Nephron (organoid): ENCODE measurements around the gene ZNF778.
"Not testable (repeated sequence)": the region's sequence is repeated elsewhere in the genome, so short reads cannot be mapped to it uniquely, and the experiment has no call there.

Experiments used
- H3K27ac Mint-ChIP-seq, 3 experiments: 2 replicates each; pipeline ENCODE4 v1.8.0; 2020; ENCODE audit warnings: mixed read lengths in 3 of 3, mild to moderate bottlenecking in 2 of 3, moderate library complexity in 1 of 3
- H3K27me3 Mint-ChIP-seq: 2 replicates; pipeline ENCODE4 v1.8.0; 2021; ENCODE audit warnings: low read depth, mild to moderate bottlenecking, moderate library complexity, mixed read lengths
- H3K36me3 Mint-ChIP-seq: 2 replicates; pipeline ENCODE4 v1.8.0; 2020; ENCODE audit warnings: low read depth, mixed read lengths
- H3K4me1 Mint-ChIP-seq: 2 replicates; pipeline ENCODE4 v1.8.0; 2020; ENCODE audit warnings: mixed read lengths
- H3K4me3 Mint-ChIP-seq, 3 experiments: 2 replicates each; pipeline ENCODE4 v1.8.0; 2020; ENCODE audit warnings: mild to moderate bottlenecking in 3 of 3, mixed read lengths in 3 of 3, moderate library complexity in 2 of 3
- H3K9me3 Mint-ChIP-seq: 2 replicates; pipeline ENCODE4 v1.8.0; 2020; ENCODE audit warnings: mixed read lengths
- TF ChIP-seq, protein P1 (sequence below), 3 experiments: fragments of 200-600 bp; sonication (generic); IDR thresholded peaks; one replicate each; pipeline ENCODE4 v1.5.0; 2021; ENCODE audit warnings: antibody characterized with exemption in 3 of 3; ENCODE audit not compliant: unreplicated experiment in 3 of 3

ZNF778 gene

DNA sequence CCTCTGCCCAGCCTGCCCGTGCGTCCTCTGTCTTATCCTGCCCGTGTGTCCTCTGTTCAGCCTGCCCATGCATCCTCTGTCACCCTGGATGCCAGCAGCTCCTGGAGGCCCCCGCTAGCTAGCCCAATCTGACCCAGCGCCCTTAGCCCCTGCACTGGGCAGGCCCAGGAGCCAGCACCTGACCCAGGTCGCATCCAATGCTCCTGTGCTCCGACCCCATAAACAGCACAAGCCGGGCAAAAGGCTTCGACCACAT, 32.9 kb upstream of the ZNF778 start:
- Mint-ChIP-seq H3K9me3 (no peaks in the 10 kb centered on the region), H3K27ac (no peak overlapping the region), H3K4me3 (no peak overlapping the region), H3K4me1 (no peaks in the 10 kb centered on the region), H3K36me3 (peaks cover 8% of the 10 kb centered on the region), H3K27me3 (peaks cover 30% of the 10 kb centered on the region)
- TF ChIP-seq, protein P1, sequence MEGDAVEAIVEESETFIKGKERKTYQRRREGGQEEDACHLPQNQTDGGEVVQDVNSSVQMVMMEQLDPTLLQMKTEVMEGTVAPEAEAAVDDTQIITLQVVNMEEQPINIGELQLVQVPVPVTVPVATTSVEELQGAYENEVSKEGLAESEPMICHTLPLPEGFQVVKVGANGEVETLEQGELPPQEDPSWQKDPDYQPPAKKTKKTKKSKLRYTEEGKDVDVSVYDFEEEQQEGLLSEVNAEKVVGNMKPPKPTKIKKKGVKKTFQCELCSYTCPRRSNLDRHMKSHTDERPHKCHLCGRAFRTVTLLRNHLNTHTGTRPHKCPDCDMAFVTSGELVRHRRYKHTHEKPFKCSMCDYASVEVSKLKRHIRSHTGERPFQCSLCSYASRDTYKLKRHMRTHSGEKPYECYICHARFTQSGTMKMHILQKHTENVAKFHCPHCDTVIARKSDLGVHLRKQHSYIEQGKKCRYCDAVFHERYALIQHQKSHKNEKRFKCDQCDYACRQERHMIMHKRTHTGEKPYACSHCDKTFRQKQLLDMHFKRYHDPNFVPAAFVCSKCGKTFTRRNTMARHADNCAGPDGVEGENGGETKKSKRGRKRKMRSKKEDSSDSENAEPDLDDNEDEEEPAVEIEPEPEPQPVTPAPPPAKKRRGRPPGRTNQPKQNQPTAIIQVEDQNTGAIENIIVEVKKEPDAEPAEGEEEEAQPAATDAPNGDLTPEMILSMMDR (IDR thresholded peaks at IDR 0.05; ENCODE audit: unreplicated experiment in 3 of 3) = no peak

DNA sequence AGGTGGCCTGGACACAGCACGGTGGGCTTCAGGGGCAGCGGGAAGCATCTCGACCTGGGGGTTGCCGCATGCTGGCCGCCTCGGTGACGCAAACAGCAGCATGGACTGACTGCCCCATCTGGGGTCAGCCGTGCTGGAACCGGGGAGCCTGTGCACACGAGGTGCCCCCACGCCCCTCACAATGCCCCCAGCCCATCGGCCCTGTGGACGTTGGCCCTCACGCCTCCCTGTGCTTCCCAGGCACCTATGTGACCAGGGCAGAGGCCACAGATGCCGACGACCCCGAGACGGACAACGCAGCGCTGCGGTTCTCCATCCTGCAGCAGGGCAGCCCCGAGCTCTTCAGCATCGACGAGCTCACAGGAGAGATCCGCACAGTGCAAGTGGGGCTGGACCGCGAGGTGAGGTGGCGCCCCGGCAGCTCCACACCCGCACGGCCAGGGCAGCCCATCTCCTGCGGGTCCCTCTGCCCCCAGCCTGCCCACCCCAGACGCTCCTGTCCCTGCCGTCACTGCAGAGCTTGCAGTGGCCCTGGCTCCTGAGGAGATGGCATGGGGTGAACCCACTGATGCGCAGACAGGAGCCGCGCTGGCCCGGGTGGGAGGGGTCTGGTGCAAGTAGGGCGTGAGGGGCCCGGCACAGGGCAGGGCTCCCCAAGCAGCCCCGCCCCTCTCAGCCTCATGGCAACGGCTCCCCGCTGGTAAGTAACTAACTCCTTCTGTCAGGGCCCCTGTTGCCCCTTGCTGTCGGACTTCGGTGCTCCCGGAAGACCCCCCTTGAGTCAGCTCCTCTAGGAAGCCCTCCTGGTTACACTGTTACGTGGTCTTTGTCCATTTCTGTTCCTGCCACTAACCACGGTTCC, 32.3 kb upstream of the ZNF778 start:
- Mint-ChIP-seq H3K27ac (no peak overlapping the region), H3K4me3 (no peak overlapping the region), H3K4me1 (no peaks in the 10 kb centered on the region), H3K27me3 (peaks cover 35% of the 10 kb centered on the region), H3K9me3 (no peaks in the 10 kb centered on the region), H3K36me3 (peaks cover 8% of the 10 kb centered on the region)
- TF ChIP-seq, protein P1 (IDR thresholded peaks at IDR 0.05; ENCODE audit: unreplicated experiment in 3 of 3) = no peak

DNA sequence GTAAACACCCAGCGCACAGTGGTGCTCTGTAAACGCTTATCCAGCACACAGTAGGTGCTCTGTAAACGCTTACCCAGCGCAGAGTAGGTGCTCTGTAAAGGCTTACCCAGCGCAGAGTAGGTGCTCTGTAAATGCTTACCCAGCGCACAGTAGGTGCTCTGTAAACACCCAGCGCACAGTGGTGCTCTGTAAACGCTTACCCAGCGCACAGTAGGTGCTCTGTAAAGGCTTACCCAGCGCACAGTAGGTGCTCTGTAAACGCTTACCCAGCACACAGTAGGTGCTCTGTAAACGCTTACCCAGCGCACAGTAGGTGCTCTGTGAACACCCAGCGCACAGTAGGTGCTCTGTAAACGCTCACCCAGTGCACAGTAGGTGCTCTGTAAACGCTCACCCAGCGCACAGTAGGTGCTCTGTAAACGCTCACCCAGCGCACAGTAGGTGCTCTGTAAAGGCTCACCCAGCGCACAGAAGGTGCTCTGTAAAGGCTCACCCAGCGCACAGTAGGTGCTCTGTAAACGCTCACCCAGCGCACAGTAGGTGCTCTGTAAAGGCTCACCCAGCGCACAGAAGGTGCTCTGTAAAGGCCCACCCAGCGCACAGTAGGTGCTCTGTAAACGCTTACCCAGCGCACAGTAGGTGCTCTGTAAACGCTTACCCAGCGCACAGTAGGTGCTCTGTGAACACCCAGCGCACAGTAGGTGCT, 31.5 kb upstream of the ZNF778 start:
- H3K4me1 Mint-ChIP-seq, H3K36me3 Mint-ChIP-seq, H3K4me3 Mint-ChIP-seq, H3K9me3 Mint-ChIP-seq, H3K27ac Mint-ChIP-seq: not testable (repeated sequence)
- H3K27me3 Mint-ChIP-seq = peaks cover 33% of the 10 kb centered on the region

DNA sequence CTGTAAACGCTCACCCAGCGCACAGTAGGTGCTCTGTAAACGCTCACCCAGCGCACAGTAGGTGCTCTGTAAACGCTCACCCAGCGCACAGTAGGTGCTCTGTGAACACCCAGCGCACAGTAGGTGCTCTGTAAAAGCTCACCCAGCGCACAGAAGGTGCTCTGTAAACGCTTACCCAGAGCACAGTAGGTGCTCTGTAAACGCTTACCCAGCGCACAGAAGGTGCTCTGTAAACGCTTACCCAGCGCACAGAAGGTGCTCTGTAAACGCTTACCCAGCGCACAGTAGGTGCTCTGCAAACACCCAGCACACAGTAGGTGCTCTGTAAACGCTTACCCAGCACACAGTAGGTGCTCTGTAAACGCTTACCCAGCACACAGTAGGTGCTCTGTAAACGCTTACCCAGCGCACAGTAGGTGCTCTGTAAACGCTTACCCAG, 30.9 kb upstream of the ZNF778 start:
- peaks cover 36% of the 10 kb centered on the region for H3K27me3 Mint-ChIP-seq
- not testable (repeated sequence) for H3K4me3 Mint-ChIP-seq, H3K4me1 Mint-ChIP-seq, H3K27ac Mint-ChIP-seq, H3K9me3 Mint-ChIP-seq, H3K36me3 Mint-ChIP-seq

DNA sequence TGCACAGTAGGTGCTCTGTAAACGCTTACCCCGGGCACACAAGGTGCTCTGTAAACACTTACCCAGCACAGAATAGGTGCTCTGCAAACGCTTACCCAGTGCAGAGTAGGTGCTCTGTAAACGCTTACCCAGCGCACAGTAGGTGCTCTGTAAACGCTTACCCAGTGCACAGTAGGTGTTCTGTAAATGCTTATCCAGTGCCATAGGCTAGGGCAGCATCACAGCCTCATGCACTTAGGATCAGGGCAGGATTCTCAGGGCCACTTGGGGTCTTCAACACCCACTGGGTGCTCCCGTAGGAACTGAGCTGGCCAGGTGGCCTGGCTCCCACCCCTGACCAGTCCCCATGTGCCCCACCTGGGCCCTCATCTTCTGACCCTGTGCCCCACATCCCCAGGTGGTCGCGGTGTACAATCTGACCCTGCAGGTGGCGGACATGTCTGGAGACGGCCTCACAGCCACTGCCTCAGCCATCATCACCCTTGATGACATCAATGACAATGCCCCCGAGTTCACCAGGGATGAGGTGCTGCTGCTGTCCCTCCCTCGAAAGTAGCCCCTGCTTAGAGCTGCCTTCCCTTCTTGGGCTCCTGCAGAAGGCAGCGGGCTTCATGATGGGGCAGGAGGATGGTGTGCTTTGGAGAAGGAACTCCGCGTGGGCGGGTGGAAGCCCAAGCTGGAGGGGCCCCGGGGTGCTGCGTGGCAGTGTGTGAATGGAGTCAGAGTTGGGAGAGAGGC, 30.3 kb upstream of the ZNF778 start:
- Mint-ChIP-seq H3K36me3 (peaks cover 8% of the 10 kb centered on the region), H3K9me3 (no peaks in the 10 kb centered on the region), H3K4me1 (no peaks in the 10 kb centered on the region), H3K27ac (no peak overlapping the region), H3K27me3 (peaks cover 36% of the 10 kb centered on the region), H3K4me3 (no peak overlapping the region)
- TF ChIP-seq, protein P1 (IDR thresholded peaks at IDR 0.05; ENCODE audit: unreplicated experiment in 3 of 3) = no peak

DNA sequence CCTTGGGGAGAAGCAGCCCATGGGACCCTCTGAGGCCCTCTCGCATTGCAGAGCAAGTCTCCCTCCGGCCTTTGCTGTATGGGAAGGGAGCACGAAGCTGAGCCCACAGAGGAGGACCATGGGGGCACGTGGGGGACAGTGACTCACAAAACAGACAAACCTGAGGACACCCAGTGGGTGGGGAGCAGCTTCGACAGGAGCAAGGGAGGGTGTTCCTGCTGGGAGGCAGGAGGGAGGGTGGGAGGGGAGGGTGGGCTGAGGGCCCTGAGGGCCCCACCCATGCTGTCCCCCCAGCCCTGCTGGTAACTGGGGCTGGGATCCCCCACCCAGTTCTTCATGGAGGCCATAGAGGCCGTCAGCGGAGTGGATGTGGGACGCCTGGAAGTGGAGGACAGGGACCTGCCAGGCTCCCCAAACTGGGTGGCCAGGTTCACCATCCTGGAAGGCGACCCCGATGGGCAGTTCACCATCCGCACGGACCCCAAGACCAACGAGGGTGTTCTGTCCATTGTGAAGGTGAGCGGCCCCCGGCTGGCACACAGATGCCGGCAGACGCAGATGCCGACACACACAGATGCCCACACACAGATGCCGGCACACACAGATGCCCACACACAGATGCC, 29.6 kb upstream of the ZNF778 start:
- H3K27ac Mint-ChIP-seq = no peak overlapping the region
- peaks cover 8% of the 10 kb centered on the region for H3K36me3 Mint-ChIP-seq
- peaks cover 31% of the 10 kb centered on the region for H3K27me3 Mint-ChIP-seq
- TF ChIP-seq, protein P1 (IDR thresholded peaks at IDR 0.05; ENCODE audit: unreplicated experiment in 3 of 3) = no peak
- H3K4me3 Mint-ChIP-seq = no peak overlapping the region
- no peaks in the 10 kb centered on the region for H3K4me1 Mint-ChIP-seq
- H3K9me3 Mint-ChIP-seq = no peaks in the 10 kb centered on the region

DNA sequence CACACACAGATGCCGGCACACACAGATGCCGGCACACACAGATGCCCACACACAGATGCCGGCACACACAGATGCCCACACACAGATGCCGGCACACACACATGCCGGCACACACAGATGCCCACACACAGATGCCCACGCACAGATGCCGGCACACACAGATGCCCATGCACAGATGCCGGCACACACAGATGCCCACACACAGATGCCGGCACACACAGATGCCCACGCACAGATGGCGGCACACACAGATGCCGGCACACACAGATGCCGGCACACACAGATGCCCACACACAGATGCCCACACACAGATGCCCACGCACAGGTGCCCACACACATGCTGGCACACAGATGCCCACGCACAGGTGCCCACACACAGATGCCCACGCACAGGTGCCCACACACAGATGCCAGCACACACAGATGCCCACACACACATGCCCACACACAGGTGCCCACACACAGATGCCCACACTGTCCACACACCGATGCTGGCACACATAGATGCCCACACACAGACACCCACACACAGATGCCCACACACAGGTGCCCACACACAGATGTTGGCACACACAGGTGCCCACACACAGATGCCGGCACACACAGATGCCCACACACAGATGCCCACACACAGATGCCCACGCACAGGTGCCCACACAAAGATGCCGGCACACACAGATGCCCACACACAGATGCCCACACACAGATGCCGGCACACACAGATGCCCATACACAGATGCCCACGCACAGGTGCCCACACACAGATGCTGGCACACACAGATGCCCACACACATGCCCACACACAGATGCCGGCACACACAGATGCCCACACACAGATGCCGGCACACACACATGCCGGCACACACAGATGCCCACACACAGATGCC, 28.8 kb upstream of the ZNF778 start:
- H3K9me3 Mint-ChIP-seq, H3K27ac Mint-ChIP-seq, H3K36me3 Mint-ChIP-seq, H3K4me3 Mint-ChIP-seq, H3K4me1 Mint-ChIP-seq: not testable (repeated sequence)
- peaks cover 30% of the 10 kb centered on the region for H3K27me3 Mint-ChIP-seq
